ENCODE measurements around the gene PRSS33. TPM values are rescaled to one million over a fixed set of nuclear protein-coding genes. Genes with fewer than 3 reads are reported as not detected.

The PRSS33 gene
- total and polyA plus RNA-seq, 9 of the 15 experiments (the other 6 are each of a cell fraction or from before 2014, with no cell fraction given) = not detected

DNA sequence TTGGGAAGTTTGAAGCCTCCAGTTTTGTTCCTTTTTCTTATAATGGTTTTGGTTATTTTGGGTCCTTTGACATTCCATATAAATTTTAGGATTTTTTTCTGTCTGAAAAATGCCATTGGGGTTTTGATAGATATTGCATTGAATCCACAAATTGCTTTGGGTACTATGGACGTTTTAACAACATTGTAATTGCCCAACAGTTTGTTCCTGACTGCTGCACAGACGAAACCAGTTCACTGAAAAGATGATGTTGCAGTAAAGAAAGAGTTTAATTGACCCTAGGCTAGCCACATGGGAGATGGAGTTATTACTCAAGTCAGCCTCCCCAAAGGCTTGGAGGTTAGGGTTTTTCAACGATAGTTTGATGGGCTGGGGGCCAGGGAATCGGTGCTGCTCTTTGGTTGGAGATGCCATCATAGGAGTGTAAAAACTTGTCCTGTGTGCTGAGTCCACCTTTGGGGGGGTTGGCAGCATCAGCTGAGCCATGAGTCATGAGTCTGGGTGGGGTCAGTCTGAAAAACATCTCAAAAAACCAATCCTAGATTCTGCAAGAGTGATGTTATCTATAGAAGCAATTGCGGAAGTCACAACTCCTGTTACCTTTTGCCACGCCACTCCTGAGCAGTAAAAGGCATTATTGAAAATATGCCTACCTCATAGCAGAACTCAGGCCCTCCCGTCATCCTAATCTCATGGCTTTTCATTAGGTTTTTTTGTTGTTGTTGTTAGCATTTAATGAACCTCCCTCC lies 8.2 kb upstream of the PRSS33 start (continued):
- no peak for TF ChIP-seq GTF2A2 (tag; IDR thresholded peaks at IDR 0.05)
- no peak for TF ChIP-seq HNRNPUL1 (IDR thresholded peaks at IDR 0.05; ENCODE audit: low read length)
- TF ChIP-seq RBM22 (IDR thresholded peaks at IDR 0.05; ENCODE audit: low read depth, low read length, poor library complexity, severe bottlenecking) = no peak
- peak; percentile 28; the same call in 1 of the 2 replicates for TF ChIP-seq CREM (IDR thresholded peaks at IDR 0.05; ENCODE audit: low read depth)
- TF ChIP-seq, protein P1, sequence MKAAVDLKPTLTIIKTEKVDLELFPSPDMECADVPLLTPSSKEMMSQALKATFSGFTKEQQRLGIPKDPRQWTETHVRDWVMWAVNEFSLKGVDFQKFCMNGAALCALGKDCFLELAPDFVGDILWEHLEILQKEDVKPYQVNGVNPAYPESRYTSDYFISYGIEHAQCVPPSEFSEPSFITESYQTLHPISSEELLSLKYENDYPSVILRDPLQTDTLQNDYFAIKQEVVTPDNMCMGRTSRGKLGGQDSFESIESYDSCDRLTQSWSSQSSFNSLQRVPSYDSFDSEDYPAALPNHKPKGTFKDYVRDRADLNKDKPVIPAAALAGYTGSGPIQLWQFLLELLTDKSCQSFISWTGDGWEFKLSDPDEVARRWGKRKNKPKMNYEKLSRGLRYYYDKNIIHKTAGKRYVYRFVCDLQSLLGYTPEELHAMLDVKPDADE (conservative IDR thresholded peaks at IDR 0.05; ENCODE audit: control insufficient read depth, low read depth, low read length) = no peak
- TF ChIP-seq FOSL1 (tag; conservative IDR thresholded peaks at IDR 0.05) = peak; percentile 93
- peak; percentile 59; the same call in 1 of the 2 replicates for TF ChIP-seq DPF2 (IDR thresholded peaks at IDR 0.05)
- TF ChIP-seq NCOA2 (IDR thresholded peaks at IDR 0.05; ENCODE audit: partially characterized antibody in 2 of 2) = no peak
- no peak for TF ChIP-seq TGIF2 (CRISPR knock-in tag; IDR thresholded peaks at IDR 0.05)
- TF ChIP-seq TSC22D4 (tag; IDR thresholded peaks at IDR 0.05) = no peak
- 0 out of 2 replicates have a peak, but pooled peaks have one; percentile 31 for TF ChIP-seq ZNF589 (CRISPR knock-in tag; IDR thresholded peaks at IDR 0.05; ENCODE audit: low read depth)
- TF ChIP-seq, protein P2, sequence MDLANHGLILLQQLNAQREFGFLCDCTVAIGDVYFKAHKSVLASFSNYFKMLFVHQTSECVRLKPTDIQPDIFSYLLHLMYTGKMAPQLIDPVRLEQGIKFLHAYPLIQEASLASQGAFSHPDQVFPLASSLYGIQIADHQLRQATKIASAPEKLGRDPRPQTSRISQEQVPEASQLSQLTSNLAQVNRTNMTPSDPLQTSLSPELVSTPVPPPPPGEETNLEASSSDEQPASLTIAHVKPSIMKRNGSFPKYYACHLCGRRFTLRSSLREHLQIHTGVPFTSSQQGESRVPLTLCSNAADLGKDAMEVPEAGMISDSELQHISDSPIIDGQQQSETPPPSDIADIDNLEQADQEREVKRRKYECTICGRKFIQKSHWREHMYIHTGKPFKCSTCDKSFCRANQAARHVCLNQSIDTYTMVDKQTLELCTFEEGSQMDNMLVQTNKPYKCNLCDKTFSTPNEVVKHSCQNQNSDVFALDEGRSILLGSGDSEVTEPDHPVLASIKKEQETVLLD (IDR thresholded peaks at IDR 0.05) = no peak
- TF ChIP-seq POU5F1 (IDR thresholded peaks at IDR 0.05; ENCODE audit: borderline replicate concordance, low read depth, low read length, partially characterized antibody) = no peak
- no peak for TF ChIP-seq ZNF431 (CRISPR knock-in tag; IDR thresholded peaks at IDR 0.05)
- TF ChIP-seq, protein P3, sequence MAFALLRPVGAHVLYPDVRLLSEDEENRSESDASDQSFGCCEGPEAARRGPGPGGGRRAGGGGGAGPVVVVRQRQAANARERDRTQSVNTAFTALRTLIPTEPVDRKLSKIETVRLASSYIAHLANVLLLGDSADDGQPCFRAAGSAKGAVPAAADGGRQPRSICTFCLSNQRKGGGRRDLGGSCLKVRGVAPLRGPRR (CRISPR knock-in tag; IDR thresholded peaks at IDR 0.05) = no peak
- TF ChIP-seq, protein P4, sequence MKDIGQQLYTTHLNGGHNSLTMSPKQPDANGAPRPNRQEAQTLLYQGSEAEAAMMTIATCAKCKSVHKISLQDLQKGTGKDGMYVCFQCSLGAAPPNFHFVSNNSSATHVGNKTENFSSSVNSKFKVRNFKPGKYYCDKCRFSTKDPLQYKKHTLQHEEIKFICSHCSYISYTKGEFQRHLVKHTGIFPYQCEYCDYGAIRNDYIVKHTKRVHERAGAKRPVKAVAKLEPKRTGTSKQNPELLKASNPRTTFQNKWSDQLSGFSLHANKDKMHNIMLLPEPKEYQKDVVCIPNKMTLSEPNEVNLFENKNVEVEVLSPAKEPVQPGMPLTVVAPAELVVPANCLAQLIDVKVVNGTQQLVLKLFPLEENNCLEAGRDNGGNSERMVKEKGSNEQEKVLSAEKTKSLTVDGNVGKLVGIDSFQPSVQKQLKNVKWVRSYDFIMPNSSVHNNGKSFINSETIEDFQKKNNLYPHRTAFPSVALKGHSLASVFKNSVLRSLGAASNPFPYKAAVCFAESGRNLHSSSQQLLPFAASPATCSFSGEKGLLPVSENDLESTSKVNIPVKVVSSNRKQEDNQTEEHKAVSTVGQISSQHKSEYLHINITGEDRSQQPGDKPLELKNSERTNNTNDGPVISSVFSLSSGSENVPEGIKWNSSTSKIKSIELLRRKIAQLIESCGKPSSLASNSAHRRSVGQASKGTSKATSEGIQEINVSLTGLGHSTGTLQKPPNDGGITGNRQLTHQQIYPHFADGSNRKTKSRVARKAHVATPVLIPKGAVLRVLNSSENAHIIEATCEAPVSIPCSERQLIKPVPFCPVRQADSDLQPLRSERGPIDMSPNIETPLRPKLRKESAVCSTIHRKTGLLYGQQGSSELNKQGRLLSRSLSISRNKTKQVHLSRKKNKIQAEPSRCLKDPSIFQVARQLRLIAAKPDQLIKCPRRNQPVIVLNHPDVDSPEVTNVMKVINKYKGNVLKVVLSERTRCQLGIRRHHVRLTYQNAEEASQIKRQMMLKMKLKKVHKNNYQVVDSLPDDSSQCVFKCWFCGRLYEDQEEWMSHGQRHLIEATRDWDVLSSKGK (CRISPR knock-in tag; IDR thresholded peaks at IDR 0.05) = no peak
- no peak for TF ChIP-seq EHMT2 (IDR thresholded peaks at IDR 0.05)
- TF ChIP-seq HNRNPH1 (optimal IDR thresholded peaks at IDR 0.05; ENCODE audit: low read depth, low read length) = no peak
- TF ChIP-seq, protein P5, sequence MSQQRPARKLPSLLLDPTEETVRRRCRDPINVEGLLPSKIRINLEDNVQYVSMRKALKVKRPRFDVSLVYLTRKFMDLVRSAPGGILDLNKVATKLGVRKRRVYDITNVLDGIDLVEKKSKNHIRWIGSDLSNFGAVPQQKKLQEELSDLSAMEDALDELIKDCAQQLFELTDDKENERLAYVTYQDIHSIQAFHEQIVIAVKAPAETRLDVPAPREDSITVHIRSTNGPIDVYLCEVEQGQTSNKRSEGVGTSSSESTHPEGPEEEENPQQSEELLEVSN (IDR thresholded peaks at IDR 0.05; ENCODE audit: borderline replicate concordance in 1 of 2, extremely low read depth in 1 of 2, insufficient read depth in 1 of 2, insufficient read length in 1 of 2, low read depth in 1 of 2, low read length in 1 of 2, poor library complexity in 1 of 2, severe bottlenecking in 1 of 2) = no peak
- peak; percentile 86 for TF ChIP-seq SPI1 (IDR thresholded peaks at IDR 0.05; ENCODE audit: borderline replicate concordance, low read depth, low read length)

Data from K562 (cell line).